Activated CD4-positive, alpha-beta T cell treated with anti-CD3 and anti-CD28 coated beads, Interleukin-2, amount 10 ng/mL, durations not matched to agents 7 days and 5 days (primary cell): ENCODE data around the gene MDFI. TPM values are rescaled to one million over a fixed set of nuclear protein-coding genes. Genes with fewer than 3 reads are reported as not detected.

Experiments
- CTCF ChIA-PET: fragments of 350-600 bp; sonication (Branson Sonifier 250); formaldehyde crosslinking; loops from one replicate; lab custom pipeline; 2021; ENCODE audit warnings: antibody characterized with exemption; lab: Charles Lee
- POLR2A ChIA-PET: fragments of 350-600 bp; sonication (Branson Sonifier 250); formaldehyde crosslinking; loops from one replicate; lab custom pipeline; 2021; ENCODE audit warnings: antibody characterized with exemption; lab: Charles Lee
- DNase-seq: peaks from one replicate; pipeline ENCODE4 v3.0.0-alpha.2; 2020
- H3K27ac Mint-ChIP-seq: one replicate; pipeline ENCODE4 v1.8.0; 2021; ENCODE audit warnings: mild to moderate bottlenecking, moderate library complexity, mixed read lengths
- H3K27me3 Mint-ChIP-seq: one replicate; pipeline ENCODE4 v1.8.0; 2021; ENCODE audit warnings: mixed read lengths
- H3K36me3 Mint-ChIP-seq: one replicate; pipeline ENCODE4 v1.8.0; 2021; ENCODE audit warnings: low read depth, mixed read lengths
- H3K4me1 Mint-ChIP-seq: one replicate; pipeline ENCODE4 v1.8.0; 2021; ENCODE audit warnings: mixed read lengths
- H3K4me3 Mint-ChIP-seq: one replicate; pipeline ENCODE4 v1.8.0; 2021; ENCODE audit warnings: mild to moderate bottlenecking, moderate library complexity, mixed read lengths
- H3K9me3 Mint-ChIP-seq: one replicate; pipeline ENCODE4 v1.8.0; 2021; ENCODE audit warnings: mixed read lengths
- total RNA-seq, 2 experiments: library from RNA; stranded (reverse); gene quantifications; one replicate each; pipeline ENCODE4 v1.2.3, GENCODE V29; 2021

MDFI gene
- total RNA-seq, 2 experiments from 2014 or later: not detected

DNA sequence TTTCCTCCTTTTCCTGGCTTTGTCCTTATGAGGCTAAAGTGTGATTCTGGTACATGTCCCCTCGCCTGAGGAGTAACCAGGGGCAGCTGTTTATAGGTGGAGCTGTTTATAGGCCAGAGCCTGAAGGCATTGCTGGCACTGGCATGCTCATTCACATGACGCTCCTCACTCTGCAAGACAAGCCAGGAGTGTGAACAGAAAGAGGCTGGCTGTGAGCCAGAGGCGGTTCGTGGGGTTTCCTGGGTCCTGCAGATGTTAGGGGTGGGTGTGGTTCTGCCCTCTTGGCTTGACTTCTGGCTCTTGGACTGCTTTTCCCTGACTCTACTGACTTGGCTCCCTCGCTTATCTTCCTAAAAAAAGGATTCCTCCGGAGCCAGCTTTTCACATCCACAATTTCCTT is 12.8 kb upstream of the MDFI start:
- no peak for DNase-seq
- CTCF ChIA-PET: no interaction called here
- Mint-ChIP-seq H3K27ac (no peak overlapping the region), H3K27me3 (peaks cover 12% of the 10 kb centered on the region), H3K4me1 (peaks cover 11% of the 10 kb centered on the region), H3K4me3 (no peak overlapping the region), H3K9me3 (peaks cover 8% of the 10 kb centered on the region), H3K36me3 (no peaks in the 10 kb centered on the region)
- POLR2A ChIA-PET: no interaction called here

DNA sequence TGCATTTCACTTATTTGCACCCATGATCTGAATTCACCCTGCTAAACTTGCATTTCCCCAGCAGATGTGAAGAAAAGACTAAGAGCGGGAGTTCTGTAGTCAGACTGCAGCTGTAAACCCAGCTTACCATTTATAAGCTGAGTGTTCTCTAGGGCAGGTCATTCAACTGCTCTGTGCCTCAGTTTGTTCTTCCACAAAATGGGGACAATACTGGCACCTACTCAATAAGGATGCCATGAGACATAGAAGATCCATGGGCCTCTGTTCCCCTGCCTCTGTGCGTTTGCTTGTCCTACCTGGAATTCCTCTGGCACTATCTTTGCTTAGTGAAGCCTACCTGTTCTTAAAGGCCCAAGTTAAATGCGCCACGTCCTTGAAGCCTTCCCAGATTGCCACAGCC is 12.2 kb upstream of the MDFI start:
- DNase-seq: no peak
- H3K4me3 Mint-ChIP-seq: no peak overlapping the region
- H3K27ac Mint-ChIP-seq: no peak overlapping the region
- peaks cover 11% of the 10 kb centered on the region for H3K4me1 Mint-ChIP-seq
- peaks cover 11% of the 10 kb centered on the region for H3K27me3 Mint-ChIP-seq
- POLR2A ChIA-PET: no interaction called here
- peaks cover 8% of the 10 kb centered on the region for H3K9me3 Mint-ChIP-seq
- H3K36me3 Mint-ChIP-seq: no peaks in the 10 kb centered on the region
- CTCF ChIA-PET: no interaction called here

DNA sequence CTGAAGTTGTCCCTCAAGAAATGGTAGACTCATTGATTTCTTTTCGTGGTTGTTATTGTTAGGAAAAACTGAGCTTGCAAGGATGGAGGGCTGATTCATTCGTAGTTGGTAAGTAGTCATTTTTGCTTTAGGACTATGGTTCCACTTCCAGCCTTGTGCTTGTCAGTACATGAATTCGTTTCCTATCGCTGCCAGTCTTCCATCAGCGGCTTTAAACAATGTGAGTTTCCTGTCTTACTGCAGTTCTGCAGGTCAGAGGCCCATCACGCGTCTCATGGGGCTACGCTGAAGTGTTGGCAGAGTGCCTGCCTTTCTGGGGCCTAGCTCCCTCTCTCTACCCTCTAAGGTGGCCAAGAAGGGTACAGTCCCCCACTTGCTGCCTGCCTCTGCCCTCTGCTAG is 11.4 kb upstream of the MDFI start:
- Mint-ChIP-seq H3K4me3 (no peak overlapping the region), H3K4me1 (peaks cover 11% of the 10 kb centered on the region), H3K27ac (no peak overlapping the region), H3K9me3 (peaks cover 3% of the 10 kb centered on the region), H3K36me3 (no peaks in the 10 kb centered on the region), H3K27me3 (peaks cover 14% of the 10 kb centered on the region)
- CTCF ChIA-PET: interaction anchor here (0.7 kb wide), 1 partner anchor 16 kb away, joined by 3 read pairs; no protein-coding TSS in a partner anchor
- POLR2A ChIA-PET: no interaction called here
- no peak for DNase-seq

DNA sequence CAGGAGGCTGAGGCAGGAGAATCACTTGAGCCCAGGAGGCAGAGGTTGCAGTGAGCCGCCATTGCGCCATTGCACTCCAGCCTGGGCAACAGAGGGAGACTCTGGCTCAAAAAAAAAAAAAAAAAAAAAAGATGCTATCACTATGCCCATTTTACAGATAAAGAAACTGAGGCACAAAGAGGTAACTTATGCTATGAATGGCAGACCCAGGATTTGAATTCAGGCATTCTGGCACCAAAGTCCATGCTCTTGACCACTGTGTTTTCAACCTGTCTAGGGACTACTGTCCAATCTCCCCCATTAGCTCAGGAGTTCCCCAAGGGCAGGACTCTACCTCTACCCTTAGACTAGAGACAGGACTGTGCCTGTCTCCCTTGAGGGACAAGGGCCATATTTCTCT is 9.1 kb upstream of the MDFI start:
- H3K36me3 Mint-ChIP-seq: no peaks in the 10 kb centered on the region
- DNase-seq: no peak
- peaks cover 3% of the 10 kb centered on the region for H3K9me3 Mint-ChIP-seq
- H3K4me1 Mint-ChIP-seq: peaks cover 11% of the 10 kb centered on the region
- no peak overlapping the region for H3K4me3 Mint-ChIP-seq
- ChIA-PET POLR2A (no interaction called here), CTCF (no interaction called here)
- H3K27ac Mint-ChIP-seq: no peak overlapping the region
- H3K27me3 Mint-ChIP-seq: peaks cover 21% of the 10 kb centered on the region

DNA sequence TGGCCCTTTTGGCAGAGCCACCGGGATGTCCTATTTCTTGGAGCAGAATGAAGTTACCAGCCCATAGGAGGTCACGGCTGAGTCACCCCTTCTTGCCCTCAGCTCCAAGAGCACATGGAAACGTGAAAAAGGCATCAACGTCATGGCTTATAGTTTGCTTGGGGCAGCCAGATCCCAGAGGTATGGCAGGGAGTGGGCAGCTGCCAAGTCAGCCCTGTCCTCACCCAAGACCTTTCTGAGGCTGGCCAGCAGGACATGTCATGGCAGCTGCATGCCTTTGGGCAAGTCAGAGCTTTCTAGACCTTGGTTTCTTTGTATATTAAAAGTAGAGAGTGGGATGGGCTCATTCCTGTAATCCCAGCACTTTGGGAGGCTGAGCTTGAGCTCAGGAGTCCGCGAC is 8.2 kb upstream of the MDFI start:
- Mint-ChIP-seq H3K9me3 (peaks cover 3% of the 10 kb centered on the region), H3K4me3 (no peak overlapping the region), H3K27me3 (peaks cover 27% of the 10 kb centered on the region), H3K27ac (no peak overlapping the region), H3K36me3 (no peaks in the 10 kb centered on the region), H3K4me1 (peaks cover 8% of the 10 kb centered on the region)
- ChIA-PET POLR2A (interaction anchor here (0.6 kb wide), 1 partner anchor 226 kb away, joined by 6 read pairs; no protein-coding TSS in a partner anchor), CTCF (interaction anchor here (0.8 kb wide), 1 partner anchor 213 kb away, joined by 3 read pairs; no protein-coding TSS in a partner anchor)
- no peak for DNase-seq

DNA sequence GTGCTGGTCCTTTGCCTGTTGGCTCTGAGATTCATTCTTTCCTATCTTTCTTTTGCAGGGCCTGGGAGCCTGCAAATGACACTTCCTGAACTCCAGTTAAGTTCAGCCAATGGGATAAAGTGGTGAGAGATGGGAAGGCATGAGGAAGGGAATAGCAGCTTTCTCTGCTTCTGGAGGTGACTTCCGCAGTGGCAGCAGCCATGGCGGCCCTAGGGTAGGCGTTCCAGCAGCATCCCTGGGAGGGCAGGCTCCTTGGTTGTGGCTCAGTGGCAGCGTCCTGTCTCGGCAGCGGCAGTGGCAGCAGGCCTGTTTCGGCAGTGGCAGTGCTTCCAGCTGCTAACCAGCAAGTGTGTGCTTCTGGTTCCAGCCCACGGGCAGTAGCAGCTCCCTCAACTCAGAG is 7.3 kb upstream of the MDFI start:
- peaks cover 36% of the 10 kb centered on the region for H3K27me3 Mint-ChIP-seq
- H3K27ac Mint-ChIP-seq: no peak overlapping the region
- POLR2A ChIA-PET: interaction anchor here (0.6 kb wide), 1 partner anchor 225 kb away, joined by 6 read pairs; no protein-coding TSS in a partner anchor
- no peak for DNase-seq
- H3K36me3 Mint-ChIP-seq: no peaks in the 10 kb centered on the region
- H3K9me3 Mint-ChIP-seq: no peaks in the 10 kb centered on the region
- no peak overlapping the region for H3K4me3 Mint-ChIP-seq
- CTCF ChIA-PET: interaction anchor here (0.8 kb wide), 1 partner anchor 214 kb away, joined by 3 read pairs; no protein-coding TSS in a partner anchor
- H3K4me1 Mint-ChIP-seq: no peaks in the 10 kb centered on the region

DNA sequence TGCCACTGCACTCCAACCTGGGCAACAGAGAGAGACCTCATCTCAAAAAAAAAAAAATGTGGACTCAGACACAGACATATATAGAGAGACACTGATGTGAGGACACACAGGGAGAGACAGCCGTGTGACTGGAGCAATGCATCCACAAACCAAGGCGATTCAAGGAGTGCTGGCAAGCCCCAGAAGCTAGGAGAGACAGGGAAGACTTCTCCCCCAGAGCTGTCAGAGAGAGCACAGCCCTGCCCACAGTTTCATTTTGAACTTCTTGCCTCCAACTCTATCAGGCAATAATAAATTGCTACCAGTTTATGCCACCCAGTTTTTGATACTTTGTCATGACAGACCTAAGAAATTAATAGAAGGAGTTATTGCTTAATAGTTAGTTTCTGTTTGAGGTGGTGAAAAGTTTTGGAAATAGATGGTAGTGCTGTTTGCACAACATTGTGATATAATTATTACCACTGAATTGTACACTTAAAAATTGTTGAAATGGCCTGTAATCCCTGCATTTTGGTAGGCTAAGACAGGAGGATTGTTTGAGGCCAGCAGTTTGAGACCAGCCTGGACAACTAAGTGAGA is 5.1 kb upstream of the MDFI start:
- DNase-seq: no peak
- ChIA-PET POLR2A (no interaction called here), CTCF (interaction anchor here (1.4 kb wide), 1 partner anchor 153 kb away, joined by 4 read pairs; no protein-coding TSS in a partner anchor)
- H3K9me3 Mint-ChIP-seq: no peaks in the 10 kb centered on the region
- H3K36me3 Mint-ChIP-seq: no peaks in the 10 kb centered on the region
- peaks cover 49% of the 10 kb centered on the region for H3K27me3 Mint-ChIP-seq
- H3K27ac Mint-ChIP-seq: no peak overlapping the region
- H3K4me1 Mint-ChIP-seq: peaks cover 4% of the 10 kb centered on the region
- no peak overlapping the region for H3K4me3 Mint-ChIP-seq

DNA sequence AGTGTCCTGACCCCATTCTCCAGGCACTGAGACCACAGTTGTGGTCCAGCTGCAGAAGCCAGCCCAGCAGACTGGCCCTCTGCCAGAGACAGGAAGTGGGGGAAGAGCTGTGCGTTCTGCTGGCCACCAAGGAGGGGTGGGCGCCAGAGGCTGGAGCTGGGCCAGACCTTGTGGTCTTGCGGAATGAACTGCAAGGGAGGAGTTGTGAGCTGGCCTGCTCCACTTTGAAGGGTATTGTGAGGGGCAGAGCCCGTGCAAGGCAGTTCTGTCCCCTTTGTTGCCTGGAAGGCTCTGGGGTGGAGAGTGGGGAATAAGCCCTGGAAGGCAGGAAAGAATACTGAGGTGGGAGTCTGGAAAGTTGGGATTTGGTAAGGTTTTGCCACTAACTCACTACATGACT is 3.6 kb upstream of the MDFI start:
- POLR2A ChIA-PET: no interaction called here
- Mint-ChIP-seq H3K36me3 (no peaks in the 10 kb centered on the region), H3K27ac (no peak overlapping the region), H3K4me1 (peaks cover 4% of the 10 kb centered on the region), H3K4me3 (no peak overlapping the region), H3K9me3 (no peaks in the 10 kb centered on the region), H3K27me3 (peaks cover 59% of the 10 kb centered on the region)
- CTCF ChIA-PET: interaction anchor here (1.4 kb wide), 1 partner anchor 152 kb away, joined by 4 read pairs; no protein-coding TSS in a partner anchor
- DNase-seq: no peak

DNA sequence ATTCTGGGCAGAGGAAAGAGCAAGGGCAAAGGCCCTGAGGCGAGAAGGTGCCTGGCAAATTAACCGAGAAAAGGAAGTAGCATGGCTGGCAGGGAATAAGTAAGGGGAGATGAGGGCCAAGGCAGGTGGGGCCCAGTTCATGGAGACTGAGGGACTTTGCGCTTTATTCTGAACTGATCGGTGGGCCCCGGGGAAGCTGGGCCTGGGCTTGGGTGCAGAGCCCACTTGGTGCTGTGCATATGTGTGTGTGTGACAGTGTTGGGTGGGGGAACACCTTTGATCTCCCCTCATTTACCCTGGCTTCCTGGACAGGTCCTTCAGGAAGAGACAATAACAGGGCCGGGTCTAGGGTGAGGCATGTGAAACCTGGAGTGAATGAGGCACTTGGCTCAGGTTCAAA is 2.9 kb upstream of the MDFI start:
- peaks cover 66% of the 10 kb centered on the region for H3K27me3 Mint-ChIP-seq
- no peak overlapping the region for H3K4me3 Mint-ChIP-seq
- H3K9me3 Mint-ChIP-seq: no peaks in the 10 kb centered on the region
- POLR2A ChIA-PET: no interaction called here
- DNase-seq: no peak
- H3K4me1 Mint-ChIP-seq: peaks cover 6% of the 10 kb centered on the region
- H3K27ac Mint-ChIP-seq: no peak overlapping the region
- CTCF ChIA-PET: no interaction called here
- H3K36me3 Mint-ChIP-seq: no peaks in the 10 kb centered on the region

DNA sequence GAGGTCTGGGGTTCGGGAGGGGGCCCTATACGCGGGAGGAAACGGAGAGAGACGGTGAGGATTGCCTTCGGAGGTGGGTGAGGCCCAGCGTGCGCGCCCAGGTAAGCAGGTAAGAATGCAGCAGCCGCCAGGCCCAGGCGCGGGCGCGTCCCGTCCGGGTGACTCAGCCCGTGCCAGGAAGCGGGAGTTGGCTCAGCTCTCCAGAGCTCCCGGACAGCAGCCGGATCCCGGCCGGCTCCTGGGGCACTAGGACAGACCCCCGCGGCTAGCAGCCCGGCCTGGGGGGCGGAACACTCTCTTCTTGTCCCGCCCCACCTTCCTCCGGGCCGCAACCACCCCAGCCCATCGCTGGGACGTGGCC is 1.5 kb upstream of the MDFI start:
- DNase-seq: no peak
- H3K4me3 Mint-ChIP-seq: no peak overlapping the region

DNA sequence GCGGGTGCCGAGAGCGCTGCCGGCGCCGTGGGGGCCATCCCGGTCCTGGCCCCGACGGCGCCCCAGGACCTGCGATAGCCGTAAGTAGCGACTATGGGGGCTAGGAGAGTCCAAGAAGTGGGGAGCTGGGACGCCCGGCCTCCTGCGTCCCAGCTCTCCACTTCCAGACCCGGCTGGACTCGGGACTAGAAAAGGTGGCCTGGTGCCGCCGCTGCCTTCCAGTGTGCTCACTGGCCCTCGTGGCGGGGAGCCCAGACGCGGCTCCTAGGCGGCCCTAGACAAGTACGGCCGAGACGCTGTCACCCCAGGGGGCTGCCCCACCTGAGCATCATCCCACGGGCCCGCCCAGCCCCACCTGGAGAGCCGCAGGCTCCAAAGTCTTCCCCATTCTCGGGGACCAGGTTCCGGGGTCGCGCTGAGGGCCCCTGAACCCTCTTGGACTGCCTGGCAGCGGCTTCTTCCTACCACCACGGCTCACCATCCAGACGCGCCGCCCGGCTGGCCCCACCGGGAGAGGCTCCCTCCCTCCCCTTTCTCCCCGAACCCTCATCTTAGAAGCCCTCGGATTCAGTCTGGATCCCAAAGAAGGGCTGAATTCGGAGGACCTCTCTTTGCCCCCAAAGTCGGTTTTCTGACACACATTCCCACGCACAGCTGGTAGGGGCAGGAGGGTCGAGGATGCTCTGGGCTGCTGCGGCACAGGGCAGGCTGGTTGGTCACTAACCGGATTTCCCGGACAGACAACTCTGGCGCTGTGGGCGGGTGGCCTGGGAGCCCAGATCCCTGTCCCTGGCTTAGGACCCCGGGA is 870 bp upstream of the MDFI start:
- Mint-ChIP-seq H3K36me3 (no peaks in the 10 kb centered on the region), H3K27ac (no peak overlapping the region), H3K4me3 (no peak overlapping the region)

More for the DNA sequence above, 1.5 kb upstream of the MDFI start:
- Mint-ChIP-seq H3K9me3 (no peaks in the 10 kb centered on the region), H3K36me3 (no peaks in the 10 kb centered on the region), H3K4me1 (peaks cover 6% of the 10 kb centered on the region), H3K27me3 (peaks cover 67% of the 10 kb centered on the region), H3K27ac (no peak overlapping the region)
- ChIA-PET POLR2A (no interaction called here), CTCF (interaction anchor here (1.0 kb wide), 1 partner anchor 43 kb away, joined by 3 read pairs; no protein-coding TSS in a partner anchor)

DNA sequence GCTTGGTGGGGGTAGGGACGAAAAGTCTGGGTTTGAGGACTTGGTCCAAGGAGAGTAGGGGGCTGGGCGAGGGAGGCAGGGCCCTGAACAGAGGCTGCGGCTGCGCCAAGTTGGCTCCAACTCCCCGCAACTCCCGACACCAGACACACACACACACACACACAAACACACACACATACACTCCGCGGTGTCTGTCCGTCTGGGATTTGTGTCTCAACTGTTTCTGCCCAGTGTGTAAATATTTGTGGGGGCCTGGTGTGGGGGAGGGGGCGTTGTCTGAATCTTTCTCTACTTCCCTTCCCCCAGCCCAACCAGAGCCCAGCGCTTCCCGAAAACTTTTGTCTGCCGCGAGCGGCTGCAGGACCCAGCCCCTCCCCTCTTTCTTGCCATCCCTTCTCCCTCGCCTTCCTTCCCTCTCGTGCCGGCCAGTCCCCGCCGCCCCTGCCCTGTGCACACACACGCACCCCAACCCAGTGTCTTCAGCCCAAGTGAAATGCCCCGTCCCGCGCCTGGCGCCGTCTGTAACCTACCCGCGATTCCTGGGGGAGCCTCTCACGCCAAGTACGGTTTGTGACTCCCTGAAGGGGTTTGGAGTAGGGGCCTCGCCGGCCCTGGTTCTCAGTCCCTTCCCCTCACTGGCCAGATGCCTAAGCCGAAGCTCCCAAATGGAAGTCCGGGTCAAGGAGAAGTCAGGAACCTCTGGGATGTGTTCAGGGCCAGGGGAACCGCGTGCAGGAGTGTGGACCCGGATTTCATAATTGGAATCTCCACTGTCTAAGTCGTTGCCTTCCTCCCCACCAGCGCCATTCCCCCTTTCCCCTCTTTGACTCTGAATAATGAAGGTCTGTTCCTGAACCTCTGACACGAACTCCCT is 904 bp downstream of the MDFI start:
- no peak overlapping the region for H3K4me3 Mint-ChIP-seq
- CTCF ChIA-PET: no interaction called here
- H3K27me3 Mint-ChIP-seq: peaks cover 60% of the 10 kb centered on the region
- H3K27ac Mint-ChIP-seq: no peak overlapping the region
- H3K4me1 Mint-ChIP-seq: peaks cover 6% of the 10 kb centered on the region
- POLR2A ChIA-PET: no interaction called here
- no peaks in the 10 kb centered on the region for H3K36me3 Mint-ChIP-seq
- DNase-seq: no peak
- no peaks in the 10 kb centered on the region for H3K9me3 Mint-ChIP-seq

More for the DNA sequence above, 870 bp upstream of the MDFI start:
- H3K27me3 Mint-ChIP-seq: peaks cover 67% of the 10 kb centered on the region
- POLR2A ChIA-PET: no interaction called here
- DNase-seq: no peak
- peaks cover 6% of the 10 kb centered on the region for H3K4me1 Mint-ChIP-seq
- CTCF ChIA-PET: no interaction called here
- no peaks in the 10 kb centered on the region for H3K9me3 Mint-ChIP-seq
